Body of pancreas (tissue), 4 donors: Measurements from ENCODE around the gene KRTAP10-5.

Experiments used
- POLR2A ChIP-seq, 3 donors: fragments of 450-650 bp; IDR thresholded peaks; one replicate each; pipeline ENCODE4 v1.6.1; 2016; ENCODE audit warnings: antibody characterized with exemption in 3 of 3, mild to moderate bottlenecking in 2 of 3
- TF ChIP-seq, protein P1 (sequence below), 7 experiments: fragments of 450-650 bp in 4 of 7; fragments of 200-600 bp in 3 of 7; sonication (generic) in 3 of 7; IDR thresholded peaks; one replicate each; pipeline ENCODE4 v1.5.1; 2016 to 2019; ENCODE audit warnings: antibody characterized with exemption in 7 of 7

DNA sequence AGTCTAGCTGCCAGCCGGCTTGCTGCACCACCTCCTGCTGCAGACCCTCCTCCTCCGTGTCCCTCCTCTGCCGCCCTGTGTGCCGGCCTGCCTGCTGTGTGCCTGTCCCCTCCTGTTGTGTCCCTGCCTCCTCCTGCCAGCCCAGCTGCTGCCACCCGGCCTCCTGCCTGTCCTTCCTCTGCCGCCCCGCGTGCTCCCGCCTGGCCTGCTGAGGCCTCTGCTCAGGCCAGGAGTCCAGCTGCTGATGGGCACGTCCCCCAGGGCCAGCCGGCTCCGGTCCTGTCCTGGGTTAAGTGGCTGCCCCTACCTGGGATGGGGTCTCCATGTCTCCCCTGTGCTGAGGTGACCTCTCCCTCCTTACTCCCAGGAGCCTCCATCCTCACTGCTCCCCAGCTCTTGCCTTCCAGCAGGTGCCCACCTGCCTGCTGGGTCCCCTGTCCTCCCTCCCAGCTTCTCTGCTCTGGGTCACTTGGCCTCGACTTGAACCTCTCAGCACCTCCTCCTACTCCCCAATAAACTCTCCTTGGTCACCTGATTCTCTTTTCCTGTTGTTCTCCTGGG is 32.3 kb upstream of the KRTAP10-5 start:
- TF ChIP-seq, protein P1, sequence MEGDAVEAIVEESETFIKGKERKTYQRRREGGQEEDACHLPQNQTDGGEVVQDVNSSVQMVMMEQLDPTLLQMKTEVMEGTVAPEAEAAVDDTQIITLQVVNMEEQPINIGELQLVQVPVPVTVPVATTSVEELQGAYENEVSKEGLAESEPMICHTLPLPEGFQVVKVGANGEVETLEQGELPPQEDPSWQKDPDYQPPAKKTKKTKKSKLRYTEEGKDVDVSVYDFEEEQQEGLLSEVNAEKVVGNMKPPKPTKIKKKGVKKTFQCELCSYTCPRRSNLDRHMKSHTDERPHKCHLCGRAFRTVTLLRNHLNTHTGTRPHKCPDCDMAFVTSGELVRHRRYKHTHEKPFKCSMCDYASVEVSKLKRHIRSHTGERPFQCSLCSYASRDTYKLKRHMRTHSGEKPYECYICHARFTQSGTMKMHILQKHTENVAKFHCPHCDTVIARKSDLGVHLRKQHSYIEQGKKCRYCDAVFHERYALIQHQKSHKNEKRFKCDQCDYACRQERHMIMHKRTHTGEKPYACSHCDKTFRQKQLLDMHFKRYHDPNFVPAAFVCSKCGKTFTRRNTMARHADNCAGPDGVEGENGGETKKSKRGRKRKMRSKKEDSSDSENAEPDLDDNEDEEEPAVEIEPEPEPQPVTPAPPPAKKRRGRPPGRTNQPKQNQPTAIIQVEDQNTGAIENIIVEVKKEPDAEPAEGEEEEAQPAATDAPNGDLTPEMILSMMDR (IDR thresholded peaks at IDR 0.05) = no peak
- no peak for TF ChIP-seq POLR2A (IDR thresholded peaks at IDR 0.05)
